AG09319 (cell line): Measurements from ENCODE around the gene GCLM.
"Not testable (repeated sequence)": the region's sequence is repeated elsewhere in the genome, so short reads cannot be mapped to it uniquely, and the experiment has no call there.

Experiments
- DNase-seq: peaks from one replicate; pipeline ENCODE4 v3.0.0-alpha.2; 2010; ENCODE audit warnings: low read depth; ENCODE audit errors: extremely low read depth
- CTCF ChIP-seq: IDR thresholded peaks from 2 replicates; pipeline ENCODE4 v1.5.1; 2011; ENCODE audit warnings: low read depth, mild to moderate bottlenecking, inconsistent platforms, low read length, moderate library complexity

Gene GCLM

GRCh38 chr1:93869653-93870052, 39.6 kb downstream of the GCLM start:
- TF ChIP-seq CTCF, result no peak

GRCh38 chr1:93868492-93868891, 40.7 kb downstream of the GCLM start:
- DNase-seq, result not testable (repeated sequence)

More at GRCh38 chr1:93869653-93870052, 39.6 kb downstream of the GCLM start:
- DNase-seq, result no peak

DNA sequence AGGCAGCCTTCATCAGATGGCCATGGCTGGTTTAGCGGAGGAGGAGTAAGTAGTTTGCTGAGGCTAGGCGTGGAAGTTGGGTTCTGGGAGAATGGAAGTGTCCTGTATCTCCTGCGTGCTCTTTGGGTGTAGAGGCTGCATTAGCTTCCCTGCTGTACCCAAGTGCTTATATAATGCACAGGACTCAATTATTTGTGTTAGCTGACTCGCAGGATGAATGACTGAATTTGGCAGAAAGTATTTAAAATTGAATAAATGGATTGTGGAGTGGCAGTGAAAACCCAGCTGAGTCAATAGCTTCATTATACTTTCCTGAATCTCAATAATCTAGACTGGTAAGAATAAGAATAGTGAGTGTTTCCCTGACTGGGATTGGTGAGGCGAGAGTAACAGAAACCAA, 44.0 kb downstream of the GCLM start:
- TF ChIP-seq CTCF, result no peak
- no peak for DNase-seq

GRCh38 chr1:93864175-93864574, 45.1 kb downstream of the GCLM start:
- no peak for TF ChIP-seq CTCF
- no peak for DNase-seq

DNA sequence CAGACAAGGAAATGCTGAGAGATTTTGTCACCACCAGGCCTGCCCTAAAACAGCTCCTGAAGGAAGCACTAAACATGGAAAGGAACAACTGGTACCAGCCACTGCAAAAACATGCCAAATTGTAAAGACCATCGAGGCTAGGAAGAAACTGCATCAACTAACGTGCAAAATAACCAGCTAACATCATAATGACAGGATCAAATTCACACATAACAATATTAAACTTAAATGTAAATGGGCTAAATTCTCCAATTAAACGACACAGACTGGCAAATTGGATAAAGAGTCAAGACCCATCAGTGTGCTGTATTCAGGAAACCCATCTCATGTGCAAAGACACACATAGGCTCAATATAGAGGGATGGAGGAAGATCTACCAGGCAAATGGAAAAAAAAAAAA, 51.6 kb downstream of the GCLM start:
- DNase-seq, result not testable (repeated sequence)

DNA sequence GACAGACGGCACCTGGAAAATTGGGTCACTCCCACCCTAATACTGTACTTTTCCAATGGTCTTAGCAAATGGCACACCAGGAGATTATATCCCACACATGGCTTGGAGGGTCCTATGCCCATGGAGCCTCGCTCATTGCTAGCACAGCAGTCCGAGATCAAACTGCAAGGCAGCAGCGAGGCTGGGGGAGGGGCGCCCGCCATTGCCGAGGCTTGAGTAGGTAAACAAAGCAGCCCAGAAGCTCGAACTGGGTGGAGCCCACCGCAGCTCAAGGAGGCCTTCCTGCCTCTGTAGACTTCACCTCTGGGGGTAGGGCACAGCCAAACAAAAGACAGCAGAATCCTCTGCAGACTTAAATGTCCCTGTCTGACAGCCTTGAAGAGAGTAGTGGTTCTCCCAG, 53.2 kb downstream of the GCLM start:
- not testable (repeated sequence) for DNase-seq

DNA sequence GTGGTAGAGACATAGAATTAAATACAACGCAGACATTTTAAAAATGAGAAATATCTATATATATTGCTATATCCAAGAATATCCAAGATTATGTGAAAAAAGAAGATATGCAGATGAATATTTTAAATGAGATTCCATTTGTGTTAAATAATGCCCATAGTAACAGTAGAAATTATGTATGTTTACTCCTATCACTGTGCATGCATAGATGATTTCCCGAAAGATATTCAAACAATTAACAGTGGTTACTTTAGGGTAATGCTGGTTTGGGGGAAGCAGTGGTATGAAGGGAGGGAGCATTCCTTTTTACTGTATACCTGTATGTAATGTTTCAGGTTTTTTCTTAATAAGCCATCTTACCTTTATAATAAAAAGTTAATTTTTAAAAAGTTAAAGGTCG, 55.3 kb downstream of the GCLM start:
- no peak for DNase-seq
- TF ChIP-seq CTCF, result no peak

DNA sequence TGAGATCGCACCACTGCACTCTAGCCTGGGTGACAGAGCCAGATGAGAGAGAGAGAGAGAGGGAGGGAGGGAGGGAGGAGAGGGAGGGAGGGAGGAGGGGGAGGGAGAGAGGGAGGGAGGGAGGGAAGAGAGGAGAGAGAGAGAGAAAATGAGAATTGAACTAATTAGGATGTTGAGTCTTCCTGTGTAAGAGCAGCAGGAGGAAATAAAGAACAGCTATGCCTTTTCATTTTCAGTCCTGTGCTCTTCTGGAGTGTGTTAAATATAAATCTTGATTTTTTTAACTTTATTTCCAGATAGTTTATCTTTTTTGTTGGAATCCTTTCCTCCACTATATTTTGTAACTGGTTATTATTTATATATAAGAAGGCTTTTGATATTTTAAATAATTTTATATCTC, 57.4 kb downstream of the GCLM start:
- no peak for TF ChIP-seq CTCF
- no peak for DNase-seq

DNA sequence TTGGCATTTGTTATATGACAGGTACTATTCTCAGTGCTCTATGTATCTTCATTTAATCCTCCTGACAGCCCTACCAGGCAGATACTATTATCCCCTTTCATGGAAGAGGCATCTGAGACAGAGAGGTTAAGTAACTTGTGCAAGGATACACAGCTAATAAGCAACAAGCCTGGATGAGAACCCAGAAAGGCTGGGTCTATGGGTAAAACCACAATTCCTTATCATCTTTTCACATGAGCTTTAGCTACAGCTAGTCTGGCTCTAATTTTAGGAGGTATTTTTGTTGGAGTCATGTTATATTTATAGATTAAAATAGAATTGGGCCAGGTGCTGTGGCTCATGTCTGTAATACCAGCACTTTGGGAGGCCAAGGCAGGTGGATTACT, 57.9 kb downstream of the GCLM start:
- DNase-seq, result no peak
- TF ChIP-seq CTCF, result no peak
